HG03066 (cell line): ENCODE measurements around the gene DNAH12.
"Not testable (repeated sequence)": the region's sequence is repeated elsewhere in the genome, so short reads cannot be mapped to it uniquely, and the experiment has no call there.

Experiments used
- ATAC-seq: cut with Tn5 transposase; IDR thresholded peaks from one replicate; pipeline ENCODE4 v1.9.1; 2021; ENCODE audit warnings: low read depth; ENCODE audit not compliant: unreplicated experiment

DNAH12 gene

DNA sequence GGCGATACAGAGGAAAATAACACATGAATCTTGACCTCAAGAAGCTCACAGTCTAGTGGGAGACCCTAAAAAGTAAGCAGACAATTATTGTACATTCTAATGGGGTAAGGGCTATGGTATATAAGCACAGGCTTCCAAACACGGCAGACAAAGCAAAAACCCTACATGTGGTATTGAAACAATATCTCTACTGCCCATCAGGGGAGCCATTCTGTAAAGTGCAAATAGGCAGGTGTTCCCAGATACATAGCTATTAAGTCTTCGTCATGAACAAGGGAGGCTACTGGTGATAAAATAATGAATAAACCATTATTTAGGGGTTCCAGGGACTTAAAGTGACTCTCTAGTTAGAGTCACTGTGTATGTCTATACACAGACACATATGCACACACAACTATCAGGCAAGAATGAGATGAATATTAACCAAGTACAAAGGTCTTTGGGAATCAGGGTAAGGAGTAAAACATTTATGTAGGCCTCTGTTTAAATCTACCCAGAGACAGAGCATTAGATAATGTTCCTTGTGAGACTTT is 213.0 kb downstream of the DNAH12 start:
- no peak for ATAC-seq

DNA sequence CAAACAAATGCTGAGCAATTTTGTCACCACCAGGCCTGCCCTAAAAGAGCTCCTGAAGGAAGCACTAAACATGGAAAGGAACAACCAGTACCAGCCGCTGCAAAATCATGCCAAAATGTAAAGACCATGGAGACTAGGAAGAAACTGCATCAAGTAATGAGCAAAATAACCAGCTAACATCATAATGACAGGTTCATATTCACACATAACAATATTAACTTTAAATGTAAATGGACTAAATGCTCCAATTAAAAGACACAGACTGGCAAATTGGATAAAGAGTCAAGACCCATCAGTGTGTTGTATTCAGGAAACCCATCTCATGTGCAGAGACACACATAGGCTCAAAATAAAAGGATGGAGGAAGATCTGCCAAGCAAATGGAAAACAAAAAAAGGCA is 217.6 kb downstream of the DNAH12 start:
- not testable (repeated sequence) for ATAC-seq

DNA sequence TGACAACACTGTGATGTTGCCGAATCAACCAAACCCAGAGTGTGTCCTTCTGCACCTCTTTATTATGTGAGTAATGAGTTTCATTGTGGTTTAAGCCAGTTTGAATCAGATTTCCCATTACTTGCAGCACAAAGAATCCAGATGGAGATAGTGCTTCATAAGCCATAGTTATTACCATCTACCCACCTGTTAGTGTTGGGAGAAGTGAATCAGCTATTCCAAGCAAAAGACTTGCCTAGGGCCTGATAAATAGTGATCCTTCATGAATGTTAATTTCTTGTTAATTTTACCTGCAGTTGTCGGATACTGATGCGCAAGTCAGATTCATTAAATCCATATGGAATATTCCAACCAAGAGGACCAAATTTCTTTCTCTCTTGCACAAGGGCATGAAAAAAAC is 229.9 kb downstream of the DNAH12 start:
- ATAC-seq = no peak

DNA sequence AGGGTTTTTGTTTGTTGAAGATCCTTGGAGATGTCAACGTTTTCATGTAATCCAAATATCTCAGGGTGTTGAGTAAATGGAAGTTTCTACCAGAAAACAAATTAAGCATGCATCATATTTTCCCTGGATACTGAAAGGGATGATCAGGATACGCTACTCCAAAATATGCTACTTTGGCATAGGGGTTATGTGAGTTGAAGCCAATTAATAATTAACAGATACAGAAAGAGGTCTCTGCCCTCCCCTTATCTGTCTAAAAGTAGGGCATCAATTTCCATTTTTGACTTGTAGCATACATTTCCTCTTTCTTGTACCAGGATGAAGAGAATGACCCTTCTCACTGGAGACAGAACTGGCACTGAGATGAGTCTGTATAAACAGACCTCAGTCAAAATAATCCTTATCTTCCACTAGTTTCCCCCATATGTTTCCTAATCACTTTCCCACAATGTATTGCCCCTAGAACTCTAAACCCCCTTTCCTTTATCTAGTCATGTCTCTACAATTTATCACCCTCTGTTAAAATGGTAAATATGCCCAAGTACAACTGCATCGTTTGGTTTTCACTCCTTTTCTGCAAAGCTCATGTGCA is 234.3 kb downstream of the DNAH12 start:
- no peak for ATAC-seq

DNA sequence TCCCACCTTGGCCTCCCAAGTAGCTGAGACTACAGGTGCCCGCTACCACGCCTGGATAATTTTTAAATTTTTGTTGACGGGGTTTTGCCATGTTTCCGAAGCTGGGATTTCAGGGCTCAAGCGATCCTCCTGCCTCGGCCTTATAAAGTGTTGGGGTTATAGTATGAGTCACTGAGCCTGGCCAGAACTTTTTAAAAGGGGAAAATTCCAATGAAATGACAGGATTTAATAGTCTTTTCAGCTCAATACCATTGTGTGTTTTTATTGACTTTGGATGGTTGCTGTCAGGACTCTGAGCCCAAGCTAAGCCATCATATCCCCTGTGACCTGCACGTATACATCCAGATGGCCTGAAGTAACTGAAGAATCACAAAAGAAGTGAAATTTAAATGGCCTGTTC is 240.6 kb downstream of the DNAH12 start:
- not testable (repeated sequence) for ATAC-seq

DNA sequence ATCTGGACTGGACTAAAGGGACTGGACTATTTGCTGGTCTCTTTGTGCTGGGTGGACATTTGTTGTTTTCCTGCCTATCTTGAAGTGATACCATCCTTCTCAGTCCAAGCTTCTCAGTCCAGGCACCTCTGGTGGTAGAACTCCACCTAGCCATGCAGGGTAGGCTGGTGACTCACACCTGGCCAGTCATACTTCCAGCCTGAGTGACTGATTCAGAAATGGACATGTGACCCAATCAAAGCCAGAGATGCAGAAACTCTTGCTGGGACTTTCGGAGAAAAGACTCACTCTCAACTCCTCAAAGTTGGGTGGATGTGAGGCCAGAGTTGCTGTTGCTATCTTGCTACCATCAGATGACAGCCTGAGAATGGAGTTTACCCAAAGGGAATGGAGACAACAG is 246.1 kb downstream of the DNAH12 start:
- no peak for ATAC-seq

DNA sequence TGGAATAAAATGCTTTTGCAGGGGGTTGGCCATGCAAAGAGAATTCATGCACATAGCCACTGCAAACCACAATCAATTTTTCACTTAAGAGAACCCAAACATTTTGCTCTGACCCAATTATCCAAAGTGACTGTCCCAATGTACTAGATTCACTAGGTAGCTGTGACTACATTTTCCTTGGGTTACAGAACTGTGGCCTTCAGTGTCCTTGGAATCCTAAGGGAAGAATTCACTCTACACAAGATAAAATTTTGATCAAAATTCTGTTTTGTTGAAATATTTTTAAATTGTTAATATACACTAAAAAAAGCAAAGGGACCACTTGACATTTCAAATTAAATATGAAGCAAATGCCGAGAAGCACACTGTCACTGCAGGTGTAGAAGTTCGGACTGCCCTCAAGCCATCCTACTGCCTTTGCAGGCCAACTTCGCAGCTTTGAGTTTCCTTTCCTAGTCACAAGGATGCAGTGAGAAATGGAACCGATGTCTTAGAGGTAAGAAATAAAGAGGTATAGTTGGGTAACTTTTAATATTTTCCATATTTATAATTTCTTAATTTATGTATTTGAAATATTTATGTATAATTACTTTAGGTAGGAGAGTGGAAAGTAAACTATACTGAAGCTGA is 251.1 kb downstream of the DNAH12 start:
- ATAC-seq = no peak

DNA sequence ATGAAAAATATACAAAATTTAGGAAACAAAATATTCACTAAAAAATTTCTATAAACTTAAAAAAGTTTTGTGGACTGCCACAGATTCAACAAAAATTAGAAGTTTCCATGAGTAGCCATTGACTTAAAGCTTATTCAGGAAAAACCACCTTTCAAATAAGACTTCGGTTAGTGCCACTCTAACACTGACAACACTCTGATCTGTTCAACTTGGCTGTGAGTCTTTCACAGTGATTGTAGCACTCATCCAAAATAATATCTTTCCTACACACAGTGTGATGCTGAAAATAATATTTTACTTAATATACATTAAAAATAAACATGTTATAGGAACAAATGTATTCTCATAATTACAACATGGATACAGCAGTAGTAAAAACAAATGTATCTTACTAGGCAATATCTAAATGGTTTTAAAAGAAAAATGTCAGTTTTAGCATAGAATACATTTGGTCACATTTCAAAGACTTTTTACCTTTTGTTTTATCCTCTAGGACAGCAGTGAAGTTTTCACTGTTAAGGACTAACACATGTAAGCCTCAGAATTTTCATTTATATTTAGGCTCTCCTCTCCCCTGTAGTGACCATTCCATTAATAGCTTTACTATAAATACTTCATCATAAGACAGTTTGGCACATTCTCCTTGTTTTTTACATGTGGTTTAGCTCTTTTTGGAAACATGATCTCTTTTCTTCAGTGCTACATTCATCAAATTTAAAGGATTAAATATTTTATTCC is 251.8 kb downstream of the DNAH12 start, which contains the start of gene ASB14:
Gene ASB14 (minus strand): TSS at position 527 of the 738 bp plus-strand sequence. CDS start 652 bp downstream, outside the sequence.
- ATAC-seq = no peak

DNA sequence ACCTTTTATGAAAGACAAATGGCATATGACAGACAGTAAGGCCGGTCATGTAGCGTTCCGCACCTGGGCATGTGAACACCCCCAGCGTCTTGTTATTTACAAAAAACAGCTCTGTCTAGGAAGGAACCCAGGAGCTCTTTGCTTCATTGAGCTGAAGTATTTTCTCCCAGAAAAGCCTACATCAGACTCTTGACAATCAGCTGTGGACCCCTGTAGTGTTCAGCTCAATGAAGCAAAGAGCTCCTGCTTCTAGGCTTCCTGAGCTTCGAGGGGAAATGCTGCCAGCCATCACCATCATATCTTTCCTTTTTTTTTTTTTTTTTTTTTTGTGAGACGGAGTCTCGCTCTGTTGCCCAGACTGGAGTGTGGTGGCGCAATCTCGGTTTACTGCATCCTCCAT is 255.7 kb downstream of the DNAH12 start:
- no peak for ATAC-seq

DNA sequence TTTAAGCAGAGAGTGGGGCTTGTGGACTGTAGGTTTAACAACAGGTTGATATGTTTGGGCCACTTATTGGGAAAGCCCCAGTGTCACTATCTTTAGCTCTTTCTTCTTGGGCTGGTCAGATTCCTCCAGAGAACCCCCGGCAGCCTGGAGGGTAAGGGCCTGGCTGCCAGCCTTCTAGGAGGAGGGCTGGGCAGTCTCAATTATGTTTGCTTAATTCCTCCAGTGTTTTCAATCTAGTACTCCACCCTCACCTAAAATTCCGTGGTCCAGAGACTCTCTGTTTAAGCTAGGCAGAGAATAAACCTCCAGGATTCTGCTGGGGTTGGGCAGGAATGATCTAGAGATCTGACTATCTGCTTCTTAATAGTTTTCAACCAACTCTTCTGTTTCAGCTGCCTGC is 256.9 kb downstream of the DNAH12 start:
- ATAC-seq = no peak

DNA sequence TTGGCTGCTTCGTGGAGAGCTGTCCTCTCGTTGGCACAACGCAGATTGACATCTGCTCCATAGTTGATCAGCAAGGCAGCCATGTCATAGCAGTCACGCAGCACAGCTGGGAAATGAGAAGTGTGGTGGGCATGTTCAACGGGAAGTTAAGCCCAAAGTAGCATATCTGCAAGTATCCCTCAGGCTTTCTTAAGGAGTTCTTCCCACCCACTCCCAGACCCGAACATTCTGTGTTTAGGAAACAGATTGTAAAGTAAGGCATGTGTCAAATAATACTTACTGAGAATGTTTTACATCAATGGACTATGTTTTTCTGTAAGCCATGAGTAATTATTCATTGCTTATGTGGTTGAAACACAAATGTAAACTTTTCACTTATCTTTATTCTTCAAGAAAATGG is 260.8 kb downstream of the DNAH12 start:
- no peak for ATAC-seq

DNA sequence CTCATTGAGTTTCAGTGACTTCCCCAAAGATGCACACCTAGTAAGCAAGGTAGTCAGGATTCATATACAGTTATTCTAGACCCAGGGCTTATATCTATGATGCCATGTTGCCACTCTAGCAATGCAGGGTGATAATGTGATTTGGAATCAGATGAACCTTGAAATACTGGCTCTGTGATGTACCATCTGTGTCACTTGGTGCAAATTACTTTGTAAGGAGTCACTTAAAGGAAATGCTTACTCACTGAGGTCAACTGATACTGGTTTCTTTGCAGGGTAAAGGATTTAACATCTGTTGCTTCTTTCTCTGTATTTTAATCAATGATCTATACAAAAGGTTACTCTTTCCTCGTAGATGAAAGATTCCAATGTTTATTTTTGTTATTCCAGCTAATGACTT is 262.4 kb downstream of the DNAH12 start:
- no peak for ATAC-seq

DNA sequence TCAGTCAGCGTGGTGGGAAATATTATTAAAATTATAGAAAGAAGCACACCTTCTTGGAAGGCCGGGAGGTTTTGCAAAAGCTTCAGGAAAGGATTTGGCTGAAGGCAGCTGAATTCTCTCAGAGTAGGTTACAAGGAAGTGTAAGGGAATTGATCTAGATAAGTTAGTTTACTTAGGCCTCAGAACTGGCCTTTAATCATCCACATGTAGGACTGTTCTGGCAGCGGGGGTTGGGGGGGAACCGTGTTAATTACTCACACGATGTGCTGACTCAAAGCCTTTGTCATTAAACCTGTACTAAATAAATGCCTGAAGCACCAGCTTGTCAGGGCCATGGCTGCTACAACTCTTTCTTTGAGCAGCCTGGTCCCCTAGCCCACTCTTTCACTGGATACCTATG is 264.5 kb downstream of the DNAH12 start:
- ATAC-seq = no peak

DNA sequence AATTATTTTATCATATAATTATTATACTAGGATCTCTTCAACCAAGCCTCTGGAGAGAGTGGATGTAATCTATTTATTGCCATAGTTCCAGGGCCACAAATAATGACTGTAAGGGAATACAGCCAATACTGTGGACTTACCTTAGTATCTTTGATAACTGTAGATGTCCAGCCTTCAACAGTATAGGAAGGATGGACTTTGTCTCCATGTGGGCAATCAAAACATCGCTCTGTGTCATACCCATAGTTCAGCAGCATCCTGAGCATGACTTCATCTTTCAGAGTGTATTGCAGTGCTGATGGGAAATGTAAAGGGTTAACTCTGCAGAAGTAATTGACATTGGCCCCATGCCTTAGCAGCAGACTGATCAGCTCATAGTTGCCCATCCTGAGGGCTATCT is 265.9 kb downstream of the DNAH12 start:
- ATAC-seq = no peak

DNA sequence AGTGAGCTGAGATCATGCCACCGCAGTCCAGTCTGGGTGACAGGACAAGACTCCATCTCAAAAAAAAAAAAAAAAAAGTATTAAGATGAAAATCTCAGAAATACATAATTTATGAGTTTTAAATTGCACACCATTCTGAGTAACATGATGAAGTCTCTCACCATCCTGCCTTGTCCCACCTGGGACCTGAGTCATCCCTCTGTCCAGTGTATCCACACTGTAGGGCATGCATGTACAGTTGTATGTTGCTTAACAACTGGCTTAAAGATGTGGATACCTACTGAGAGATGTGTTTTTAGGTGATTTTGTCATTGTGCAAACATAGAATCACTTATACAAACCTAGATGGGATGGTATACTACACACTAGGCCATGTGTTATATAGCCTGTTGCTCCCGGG is 268.8 kb downstream of the DNAH12 start:
- ATAC-seq = no peak

DNA sequence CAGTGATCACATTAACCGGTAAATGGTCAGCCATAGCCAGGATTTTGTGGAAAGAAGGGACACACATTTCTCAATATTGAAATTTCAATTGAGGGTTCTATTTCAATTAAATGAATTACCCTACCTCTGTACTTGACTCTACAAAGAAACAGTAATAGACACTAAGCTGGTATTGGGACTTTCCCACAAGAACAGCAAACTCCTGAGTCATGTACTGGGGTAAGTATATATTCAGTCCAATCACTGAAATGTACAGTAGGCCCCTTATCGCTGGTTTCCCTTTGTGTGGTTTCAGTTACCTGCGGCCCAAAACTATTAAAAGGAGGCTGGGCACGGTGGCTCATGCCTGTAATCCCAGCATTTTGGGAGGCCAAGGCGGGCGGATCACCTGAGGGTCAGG is 269.3 kb downstream of the DNAH12 start:
- ATAC-seq = no peak

DNA sequence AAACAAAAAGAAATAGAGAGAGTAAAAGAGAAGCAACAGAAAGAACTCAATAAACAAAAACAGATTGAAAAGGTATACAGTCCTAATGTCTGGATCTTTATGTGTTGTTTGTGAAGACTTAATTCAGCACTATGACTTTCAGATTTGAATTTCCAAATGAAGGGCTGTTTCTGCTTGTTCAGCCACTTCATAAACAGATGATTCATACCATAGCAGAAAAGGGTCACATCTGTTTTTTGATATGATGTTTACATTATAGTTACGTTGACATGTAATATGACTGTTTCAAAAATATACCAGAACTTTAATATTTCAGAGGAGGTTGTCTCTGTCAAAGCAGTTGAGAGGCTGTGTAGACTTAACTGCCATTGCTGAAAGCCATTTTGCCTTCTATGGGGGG is 275.7 kb downstream of the DNAH12 start:
- no peak for ATAC-seq

DNA sequence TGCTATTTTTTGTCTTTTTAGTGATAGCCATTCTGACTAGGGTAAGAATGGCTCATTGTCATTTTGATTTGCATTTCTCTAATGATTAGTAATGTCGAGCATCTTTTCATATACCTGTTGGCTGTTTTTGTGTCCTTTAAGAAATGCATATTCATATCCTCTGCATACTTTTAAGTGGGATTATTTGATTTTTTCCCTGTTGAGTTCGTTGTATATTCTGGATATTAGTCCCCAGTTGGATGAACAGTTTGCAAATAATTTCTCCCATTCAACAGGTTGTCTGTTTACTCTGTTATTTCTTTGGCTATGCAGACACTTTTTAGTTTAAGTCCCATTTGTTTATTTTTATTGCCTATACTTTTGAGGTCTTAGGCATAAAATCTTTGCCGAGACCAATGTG is 282.2 kb downstream of the DNAH12 start:
- ATAC-seq = no peak

DNA sequence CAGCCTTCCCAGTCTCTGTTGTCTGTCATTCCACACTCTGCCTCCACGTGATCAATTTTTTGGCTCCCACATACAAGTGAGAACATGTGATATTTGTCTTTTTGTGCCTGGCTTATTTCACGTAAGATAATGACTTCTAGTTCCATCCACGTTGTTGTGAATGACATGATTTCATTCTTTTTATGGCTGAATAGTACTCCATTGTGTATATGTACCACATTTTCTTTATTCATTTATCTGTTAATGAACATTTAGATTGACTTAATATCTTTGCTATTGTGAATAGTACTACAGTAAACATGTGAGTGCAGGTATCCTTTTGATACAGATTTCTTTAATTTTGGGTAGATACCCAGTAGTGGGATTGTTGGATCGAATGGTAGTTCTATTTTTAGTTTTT is 283.0 kb downstream of the DNAH12 start:
- ATAC-seq = no peak

DNA sequence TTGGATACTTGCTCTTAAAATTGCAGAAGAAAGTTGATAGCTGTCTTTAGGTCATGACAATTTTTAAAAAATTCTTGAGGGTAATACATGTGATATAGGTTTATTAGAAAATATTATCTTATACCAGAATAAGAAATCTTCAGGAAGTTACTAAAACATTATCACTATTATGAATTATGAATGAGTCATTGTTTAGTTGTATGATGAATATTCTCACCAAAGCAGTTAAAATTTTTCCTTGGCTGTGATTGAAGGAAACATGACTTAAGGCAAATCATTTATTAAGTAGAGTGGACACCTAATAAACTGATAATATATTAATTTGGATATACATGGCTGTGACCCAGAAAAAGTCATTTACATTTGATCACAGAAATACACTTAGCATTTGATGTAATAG is 286.5 kb downstream of the DNAH12 start:
- ATAC-seq = no peak

DNA sequence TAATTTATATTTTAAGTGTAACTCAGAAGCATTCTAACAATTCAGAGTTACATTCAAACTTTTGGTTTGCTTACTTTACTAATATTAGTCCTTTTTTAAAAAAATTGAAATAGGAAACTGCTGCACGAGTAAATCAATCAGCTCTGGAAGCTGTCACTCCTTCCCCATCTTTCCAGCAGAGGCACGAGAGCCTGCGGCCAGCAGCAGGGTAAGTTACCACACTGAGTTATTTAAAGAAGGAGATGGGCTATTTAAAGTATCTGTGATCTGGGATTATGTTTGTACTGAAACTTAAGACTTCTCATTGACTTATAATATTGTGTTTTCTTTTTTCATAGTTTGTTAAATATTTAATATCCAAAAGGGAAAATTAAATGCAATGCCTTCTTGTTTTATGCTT is 287.3 kb downstream of the DNAH12 start:
- ATAC-seq = no peak

DNA sequence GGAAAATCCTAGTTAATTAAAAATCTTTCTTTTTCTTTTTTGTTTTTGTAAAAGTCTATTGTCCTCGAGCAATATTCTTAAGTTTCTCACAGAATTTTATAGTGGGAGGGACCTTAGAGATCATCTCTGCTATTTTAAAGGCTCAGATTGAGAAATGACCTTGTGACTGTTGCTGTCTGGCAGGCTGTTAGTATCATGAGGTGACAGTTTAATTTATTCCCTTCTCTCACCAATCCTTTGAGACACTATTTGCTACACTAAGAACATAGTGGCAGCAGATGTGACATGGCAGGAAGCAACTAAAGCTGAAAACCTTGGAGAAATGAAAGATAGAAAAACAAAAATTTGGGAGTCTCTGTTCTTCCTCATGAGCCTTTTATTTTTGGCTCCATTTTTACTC is 291.7 kb downstream of the DNAH12 start:
- no peak for ATAC-seq
